Stomach (tissue), 4 donors: ENCODE measurements around the gene DGLUCY.

Experiments used
- CTCF ChIP-seq, 7 experiments: fragments of 450-650 bp in 4 of 7; fragments of 200-600 bp in 3 of 7; sonication (generic) in 3 of 7; IDR thresholded peaks; one replicate each; pipeline ENCODE4 v1.5.1; 2016 to 2019; ENCODE audit warnings: antibody characterized with exemption in 7 of 7, control low read depth in 2 of 7, mild to moderate bottlenecking in 1 of 7
- EP300 ChIP-seq: sonication (generic); formaldehyde crosslinking; IDR thresholded peaks from one replicate; pipeline ENCODE4 v1.6.1; 2017; ENCODE audit warnings: antibody characterized with exemption
- POLR2AphosphoS5 ChIP-seq, 3 donors: sonication (generic); formaldehyde crosslinking; IDR thresholded peaks; one replicate each; pipeline ENCODE4 v1.6.1; 2016; ENCODE audit warnings: antibody characterized with exemption in 3 of 3

- no peak for TF ChIP-seq CTCF (IDR thresholded peaks at IDR 0.05)
- TF ChIP-seq POLR2AphosphoS5 (IDR thresholded peaks at IDR 0.05), result no peak
- TF ChIP-seq EP300, result no peak
These were observed 93.1 kb downstream of the DGLUCY start for GRCh38 chr14:91207008-91207407.
